Ammon's horn (tissue), 1 donor: ENCODE measurements around the gene LHX4.

Source experiments
- DNase-seq: peaks from one replicate; pipeline ENCODE4 v3.0.0-alpha.2; 2016; ENCODE audit warnings: low spot score

LHX4 gene

DNA sequence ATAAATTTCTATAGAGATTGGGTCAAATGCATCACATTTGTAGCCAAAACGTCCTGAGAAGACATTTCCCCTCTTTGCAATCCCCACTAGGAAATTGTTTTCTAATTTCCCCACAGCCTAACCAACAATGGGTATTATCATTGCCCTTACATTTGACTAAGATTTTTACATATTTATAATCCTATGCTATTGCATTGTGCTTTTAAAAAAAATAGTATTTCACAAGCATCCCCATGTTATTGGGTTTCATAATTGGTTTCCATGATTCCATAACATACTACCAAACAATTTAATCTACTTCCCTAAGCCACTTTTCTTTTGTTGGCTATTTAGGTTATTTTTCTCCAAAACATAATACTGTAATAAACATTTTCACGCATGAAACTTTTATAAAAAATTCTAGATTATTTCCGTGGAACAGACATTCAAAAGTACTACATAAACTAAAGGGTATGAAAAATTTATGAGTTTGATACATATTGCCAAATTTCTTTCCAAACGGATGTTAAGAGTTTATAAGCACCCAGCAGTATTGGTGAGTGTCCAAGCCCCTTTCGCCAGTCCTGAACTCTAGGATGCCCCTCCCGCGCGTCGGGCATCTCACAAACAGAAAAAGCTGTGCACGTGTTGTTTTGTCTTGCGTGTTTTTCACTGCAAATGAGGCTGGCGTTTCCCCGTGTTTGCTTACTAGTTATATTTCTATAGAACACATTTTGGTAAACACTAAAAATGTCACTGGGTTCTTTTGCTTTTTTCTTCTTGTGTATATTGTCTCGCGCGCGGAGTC is 2.0 kb upstream of the LHX4 start:
- DNase-seq: no peak

DNA sequence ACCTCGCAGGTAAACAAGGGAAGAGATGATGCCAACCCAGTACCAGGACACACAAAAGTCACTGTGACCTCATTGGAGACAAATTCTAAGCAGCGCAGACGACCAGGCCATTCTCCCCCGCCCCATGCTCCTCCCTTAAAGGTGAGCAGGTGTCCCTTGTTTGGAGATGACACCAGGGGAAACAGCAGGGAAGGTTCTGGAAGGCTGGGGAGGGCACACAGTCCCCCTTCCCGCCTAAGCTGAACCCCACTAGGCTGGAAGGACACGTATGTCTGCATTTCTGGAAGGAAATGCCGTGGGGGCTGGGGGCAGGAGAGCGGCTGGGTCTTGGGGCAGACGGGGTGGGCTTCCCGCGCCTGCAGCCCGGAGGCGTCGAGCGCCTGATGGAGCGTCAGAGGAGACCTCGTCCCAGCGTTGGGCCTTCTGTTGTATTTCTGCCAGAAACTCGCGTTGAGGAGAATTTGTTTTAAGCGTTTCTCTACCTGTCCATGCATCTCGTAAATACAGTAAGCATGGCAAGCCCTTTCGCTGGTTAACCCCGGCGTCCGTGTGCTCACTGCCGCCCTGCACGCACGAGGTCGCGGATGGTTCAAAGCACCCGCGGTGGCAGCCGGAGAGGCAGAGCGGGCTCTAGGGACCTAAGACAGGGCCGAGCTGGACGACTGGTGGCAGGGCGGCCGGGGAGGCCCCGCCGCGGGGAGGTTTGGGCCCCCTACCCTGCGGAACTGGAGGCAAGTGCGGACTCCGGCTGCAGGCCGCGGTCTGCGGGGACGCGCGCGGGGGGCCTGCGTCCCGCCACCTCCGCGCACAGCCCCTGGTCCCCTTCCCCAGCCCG is 1.2 kb upstream of the LHX4 start:
- no peak for DNase-seq

DNA sequence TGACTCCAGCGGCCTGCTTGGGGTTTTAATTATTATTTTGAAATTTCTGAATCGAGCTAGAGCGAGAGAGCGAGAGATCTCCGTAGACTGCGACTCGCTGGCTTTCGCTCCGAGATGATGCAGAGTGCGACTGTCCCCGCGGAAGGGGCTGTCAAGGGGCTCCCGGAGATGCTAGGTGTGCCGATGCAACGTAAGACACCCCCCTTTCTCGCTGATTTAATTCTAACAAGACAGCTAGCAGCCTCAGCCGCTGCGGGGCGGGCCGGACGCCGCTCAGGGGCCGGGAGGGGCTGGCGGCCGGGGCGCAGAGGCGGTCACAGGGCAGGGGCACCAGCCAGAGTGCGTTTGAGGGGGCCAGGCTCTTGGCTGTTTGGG is 339 bp downstream of the LHX4 start:
- no peak for DNase-seq

DNA sequence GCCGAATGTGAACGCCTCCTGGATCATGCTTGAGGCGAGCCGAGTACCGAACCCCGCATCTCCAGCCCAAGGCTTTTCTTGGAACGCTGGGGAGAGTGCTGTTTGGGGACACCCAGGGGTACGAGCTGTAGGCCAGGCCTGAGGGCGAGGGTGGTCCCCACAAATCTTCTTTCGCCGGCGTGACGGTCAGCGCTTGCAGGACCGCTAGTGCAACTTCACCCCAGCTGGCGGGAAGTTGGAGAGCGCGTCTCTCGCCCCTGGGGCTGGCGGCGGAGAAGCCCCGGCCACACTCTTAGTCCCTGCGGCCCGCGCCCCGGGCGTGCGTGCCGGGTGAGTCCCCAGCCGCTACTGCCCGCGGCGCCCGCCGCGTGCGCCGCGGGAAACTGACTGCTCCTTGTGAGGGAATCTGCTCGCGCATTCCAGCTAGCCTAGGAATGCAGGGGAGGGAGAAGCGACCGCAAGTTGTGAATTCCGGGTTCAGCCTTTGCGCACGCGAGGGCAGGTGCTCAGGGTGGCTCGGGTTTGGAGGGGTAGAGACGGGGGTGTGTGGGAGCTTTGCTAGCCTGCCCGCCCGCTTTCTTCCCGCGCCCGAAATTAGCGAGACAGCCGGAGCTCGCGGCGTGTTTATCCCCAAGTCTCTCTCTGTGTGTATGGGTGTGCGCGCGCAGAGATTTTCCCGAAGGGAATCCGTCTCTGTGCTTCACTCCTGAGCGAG is 884 bp downstream of the LHX4 start:
- DNase-seq: no peak

DNA sequence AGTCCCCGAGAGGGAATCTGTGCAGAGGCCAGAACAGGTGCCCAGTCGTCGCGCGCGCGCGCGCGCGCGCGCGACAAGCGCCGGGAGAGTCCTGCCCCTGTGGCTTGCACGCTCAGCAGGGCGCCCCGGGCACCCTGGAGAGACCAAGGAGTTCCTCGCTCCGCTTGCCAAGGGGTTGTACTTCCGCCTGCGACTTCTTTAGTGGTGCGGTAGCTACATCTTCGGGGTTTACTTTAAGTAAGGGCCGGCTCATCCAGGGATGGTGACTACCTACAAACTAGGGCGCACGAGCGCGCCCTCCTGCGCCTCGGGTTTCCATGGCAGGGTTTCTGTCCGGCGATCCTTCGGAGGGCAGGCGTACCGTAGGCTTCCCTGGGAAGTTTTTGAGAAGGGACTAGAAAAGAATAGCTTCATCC is 1.4 kb downstream of the LHX4 start:
- DNase-seq: no peak

DNA sequence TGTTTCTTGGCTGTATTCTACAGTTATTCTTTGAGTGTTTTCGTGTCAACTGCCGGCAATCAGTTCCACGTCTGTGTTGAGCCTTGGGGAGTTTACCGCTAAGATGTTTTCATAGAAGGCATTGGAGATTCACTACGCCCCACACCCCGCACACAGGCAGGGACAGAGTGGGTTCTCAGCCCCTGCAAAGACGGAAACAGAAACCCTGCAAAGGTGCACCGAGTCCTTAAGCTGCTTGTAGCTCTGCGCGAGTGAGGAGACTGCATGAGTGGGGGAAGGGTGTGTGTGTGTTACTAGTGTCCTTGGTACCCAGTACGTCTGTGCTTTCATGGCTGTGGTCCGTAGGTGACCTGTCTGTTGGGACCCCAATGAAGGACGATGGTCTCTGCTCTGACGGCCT is 1.9 kb downstream of the LHX4 start:
- DNase-seq: no peak

DNA sequence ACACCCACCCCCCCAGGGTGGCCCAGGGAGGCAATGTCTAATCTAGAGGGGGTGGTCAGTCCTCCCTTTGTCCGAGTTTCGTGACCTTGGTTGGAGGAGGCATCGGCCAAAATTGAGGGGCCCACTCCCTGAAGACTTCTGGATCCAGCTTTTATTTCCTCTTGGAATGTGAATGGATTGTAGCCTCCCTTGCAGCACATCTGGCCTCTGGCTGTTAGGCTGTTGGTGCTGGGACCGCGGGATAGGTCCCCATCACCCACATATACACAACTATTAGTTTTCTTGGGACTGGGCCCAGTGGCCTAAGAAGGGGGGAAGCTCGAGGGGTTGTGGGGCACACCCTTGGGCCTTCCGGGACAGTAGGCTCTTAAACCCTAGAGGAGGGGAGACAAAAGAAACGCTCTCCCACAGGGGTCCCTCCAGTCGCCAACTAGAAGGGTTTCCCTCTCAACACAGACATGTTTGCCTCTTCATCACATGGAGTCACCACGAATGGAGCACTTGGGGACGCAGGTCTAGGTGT is 2.5 kb downstream of the LHX4 start:
- DNase-seq: no peak

DNA sequence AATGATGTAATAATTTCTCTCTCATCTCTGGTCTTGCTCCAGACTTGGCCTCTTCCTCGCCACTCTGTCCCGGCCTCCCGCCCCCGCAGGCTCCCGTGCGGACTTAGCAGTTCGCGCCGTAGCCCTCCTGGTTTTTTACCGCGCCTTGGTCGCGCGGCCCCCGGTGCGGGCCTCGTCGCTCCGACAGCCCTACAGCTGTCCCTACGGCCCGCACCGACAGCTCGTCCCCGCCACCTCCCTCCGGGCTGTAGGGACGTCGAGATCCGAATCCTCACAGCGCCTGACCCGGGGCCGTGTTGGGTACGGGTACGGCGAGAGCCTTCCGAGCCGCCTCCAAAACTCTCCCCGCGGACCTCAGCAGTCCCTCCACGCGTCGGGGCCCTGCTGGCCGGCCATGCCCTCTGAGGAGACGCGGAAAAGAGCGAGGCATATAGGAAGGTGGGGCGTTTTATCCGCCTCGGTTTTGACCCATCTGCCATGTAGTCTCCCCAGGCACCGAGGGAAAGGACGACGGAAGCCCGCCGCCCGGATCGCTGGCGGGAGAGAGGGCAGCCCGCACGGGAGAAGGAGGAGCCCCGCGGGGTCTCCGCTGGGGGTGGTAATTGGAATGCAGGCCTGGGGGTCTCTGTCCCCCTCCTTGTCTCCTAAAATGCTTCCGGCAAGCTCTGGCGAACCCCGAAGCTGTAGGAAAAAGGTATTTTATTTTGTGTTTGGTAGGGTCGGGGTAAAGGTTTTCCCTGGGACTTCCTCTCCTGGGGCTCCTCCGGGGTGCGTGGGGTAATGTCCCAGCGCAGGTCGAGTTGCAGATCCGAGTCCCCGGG is 3.3 kb downstream of the LHX4 start:
- DNase-seq: no peak

DNA sequence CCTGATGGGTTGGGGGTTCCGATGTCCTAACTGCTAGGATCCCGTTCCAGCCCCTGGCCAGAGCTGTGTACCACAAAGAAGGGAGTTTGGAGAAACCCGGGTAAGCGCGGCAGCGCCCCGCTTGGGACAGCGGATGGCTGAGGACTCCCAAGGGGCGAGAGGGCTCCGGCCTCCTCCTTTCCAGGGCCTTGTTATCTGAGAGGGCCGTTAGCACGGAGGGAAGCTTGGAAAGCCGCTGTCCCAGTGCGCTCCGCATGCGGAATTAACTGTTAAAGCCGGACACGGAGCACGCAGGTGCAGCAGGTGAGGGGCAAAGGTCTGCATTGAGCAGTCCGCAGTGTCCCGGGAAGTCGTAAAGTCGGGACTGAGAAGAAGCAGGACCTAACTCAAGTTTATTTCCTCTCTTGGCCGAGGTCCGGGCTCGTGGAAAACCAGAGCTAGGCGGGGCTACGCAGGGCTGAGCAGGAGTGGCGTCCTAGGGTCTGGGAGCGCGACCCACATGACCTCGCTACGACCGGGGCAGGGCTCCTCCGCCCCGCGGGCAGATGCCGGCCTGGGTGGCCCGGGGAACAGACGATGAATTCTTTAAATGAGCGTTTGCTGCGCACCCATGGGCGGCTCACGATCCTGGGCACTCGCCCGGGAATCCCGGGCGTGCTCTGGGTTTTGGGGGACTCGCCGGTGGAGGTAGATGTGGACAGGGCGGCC is 4.5 kb downstream of the LHX4 start:
- DNase-seq: no peak

DNA sequence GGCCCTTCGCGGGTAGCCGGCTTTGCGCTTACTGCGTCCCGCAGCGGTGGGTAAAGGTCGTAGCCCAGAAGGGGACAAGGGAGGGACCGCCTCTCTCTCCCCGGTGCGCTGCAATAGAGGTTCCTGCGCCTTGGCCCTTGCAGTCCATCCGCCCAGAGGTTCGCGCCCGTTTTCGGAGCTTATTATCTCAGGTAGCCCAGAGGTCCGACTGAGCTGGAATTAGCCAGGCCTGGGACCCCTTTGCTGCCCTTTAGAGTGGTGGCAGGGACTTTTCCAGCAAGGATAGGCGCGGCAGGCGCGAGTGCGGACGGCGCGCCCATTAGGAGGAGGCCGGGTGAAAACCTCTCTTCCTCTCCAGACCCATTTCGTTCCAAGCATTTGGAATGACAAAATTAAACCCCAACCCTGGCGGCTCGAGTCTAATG is 5.0 kb downstream of the LHX4 start:
- no peak for DNase-seq

DNA sequence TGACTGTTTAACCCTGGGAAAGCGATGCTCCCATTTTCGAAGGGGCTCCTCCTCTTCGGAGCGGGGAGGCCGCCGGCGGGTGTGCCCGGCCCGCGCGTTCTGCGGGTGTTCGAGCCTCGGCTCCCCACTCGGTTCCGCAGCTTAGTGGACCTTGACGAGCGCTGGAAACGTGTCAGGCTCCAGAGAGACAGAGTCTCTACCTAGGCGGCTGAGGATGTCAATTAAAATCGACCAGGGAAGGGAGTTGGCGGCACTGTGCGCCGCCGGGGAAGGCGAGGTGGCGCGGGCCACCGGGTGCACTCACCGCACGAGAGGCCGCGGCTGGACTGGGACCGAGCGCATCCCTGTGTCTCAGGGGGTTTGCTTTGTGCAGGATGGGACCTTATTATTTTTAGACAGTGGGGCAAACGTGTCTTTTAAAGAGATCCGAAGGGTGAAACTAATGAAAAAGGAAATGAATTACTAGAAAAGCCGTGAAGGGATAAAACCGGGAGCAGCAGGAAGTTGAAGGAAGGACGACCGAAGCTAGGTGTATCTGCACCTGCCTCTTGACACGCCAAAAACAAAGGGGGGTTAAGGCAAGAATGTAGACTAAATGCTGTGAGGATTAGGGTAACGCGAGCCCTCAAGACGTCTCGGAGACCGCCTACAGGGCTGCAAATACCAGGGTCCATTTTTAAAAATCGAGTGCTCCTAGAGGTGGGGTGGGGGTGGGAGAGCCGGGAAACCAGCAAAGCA is 5.6 kb downstream of the LHX4 start:
- DNase-seq: no peak

DNA sequence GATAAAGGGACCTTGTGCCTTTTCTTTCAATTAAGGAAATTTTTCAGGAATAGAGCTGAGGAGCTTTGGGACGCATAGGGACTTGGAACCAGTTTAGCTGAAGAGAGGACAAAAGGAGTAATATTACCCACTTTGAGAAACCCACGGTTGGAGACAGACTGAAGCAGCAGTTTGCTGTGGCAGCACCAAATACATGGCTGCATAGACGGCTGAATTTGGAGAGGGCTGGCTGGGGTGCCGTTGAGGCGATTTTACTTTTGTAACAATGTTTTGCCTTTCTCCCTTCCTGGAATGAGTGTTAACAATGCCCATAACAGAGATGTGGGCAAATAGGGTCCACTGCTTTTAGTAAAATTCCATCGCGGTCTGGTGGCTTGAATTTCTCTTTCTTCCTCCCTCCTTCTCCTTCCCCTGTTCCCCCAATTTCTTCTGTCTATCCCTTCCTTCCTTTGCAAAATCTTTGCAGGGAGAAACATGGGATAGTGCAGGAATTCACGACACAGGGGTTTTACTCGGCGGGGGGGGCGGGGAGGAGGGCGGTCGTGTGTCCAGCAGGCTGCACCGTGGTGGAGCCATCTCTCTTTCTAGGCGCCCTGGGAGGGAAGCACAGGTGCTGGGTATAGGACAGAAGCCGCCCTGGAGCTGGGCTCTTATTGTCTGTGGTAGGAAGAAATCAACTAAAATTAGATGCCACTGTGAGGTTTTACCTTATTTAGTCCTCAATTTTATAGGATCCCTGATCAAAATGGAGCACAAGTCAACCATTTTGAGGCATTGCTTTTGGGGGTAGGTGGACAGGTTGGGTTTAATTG is 6.8 kb downstream of the LHX4 start:
- no peak for DNase-seq

DNA sequence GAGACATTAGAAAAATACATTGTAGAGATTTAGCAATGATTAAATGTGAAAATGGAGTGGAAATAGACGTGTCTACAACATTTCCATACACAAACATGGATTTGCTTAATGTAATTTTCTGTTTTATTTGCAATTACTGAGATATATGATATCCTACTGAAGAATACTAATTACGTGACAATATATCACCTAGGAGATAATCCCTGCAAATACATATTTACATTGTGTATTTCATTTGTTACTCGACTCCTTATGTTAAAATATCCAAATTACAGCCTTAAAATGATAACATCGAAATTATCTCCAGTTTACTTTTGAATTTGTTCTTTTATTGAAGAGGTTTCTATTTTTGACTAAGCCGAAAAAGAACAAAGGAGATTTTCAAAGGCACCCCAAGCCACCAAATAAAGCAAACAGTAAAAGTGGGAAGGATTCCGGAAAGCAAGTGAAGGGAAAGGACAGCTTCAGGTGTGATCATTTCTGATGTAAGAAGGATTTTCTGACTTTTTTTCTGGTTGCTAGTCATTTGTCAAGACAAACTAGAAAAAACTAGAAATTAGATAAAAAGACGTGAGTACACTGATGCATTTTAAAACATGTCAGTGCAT is 7.9 kb downstream of the LHX4 start:
- DNase-seq: no peak

DNA sequence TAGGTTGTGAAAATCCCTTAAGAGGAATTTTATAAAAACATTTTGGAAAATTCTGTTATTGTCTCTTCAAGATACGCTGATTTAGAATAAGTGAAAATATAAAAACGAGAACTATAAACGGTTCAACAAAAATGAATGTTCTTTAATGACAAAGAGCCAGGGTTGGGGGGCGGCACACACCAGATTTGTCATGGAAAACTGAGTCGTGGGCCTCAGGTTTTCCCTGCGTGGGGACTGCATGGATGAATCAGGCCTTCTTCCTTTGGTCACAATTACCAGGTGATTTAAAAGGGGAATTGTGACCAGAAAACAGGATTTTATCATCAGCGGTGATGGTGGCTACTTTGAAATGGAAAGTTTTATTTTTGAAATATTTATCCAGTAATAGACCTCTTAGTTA is 8.6 kb downstream of the LHX4 start:
- DNase-seq: no peak

DNA sequence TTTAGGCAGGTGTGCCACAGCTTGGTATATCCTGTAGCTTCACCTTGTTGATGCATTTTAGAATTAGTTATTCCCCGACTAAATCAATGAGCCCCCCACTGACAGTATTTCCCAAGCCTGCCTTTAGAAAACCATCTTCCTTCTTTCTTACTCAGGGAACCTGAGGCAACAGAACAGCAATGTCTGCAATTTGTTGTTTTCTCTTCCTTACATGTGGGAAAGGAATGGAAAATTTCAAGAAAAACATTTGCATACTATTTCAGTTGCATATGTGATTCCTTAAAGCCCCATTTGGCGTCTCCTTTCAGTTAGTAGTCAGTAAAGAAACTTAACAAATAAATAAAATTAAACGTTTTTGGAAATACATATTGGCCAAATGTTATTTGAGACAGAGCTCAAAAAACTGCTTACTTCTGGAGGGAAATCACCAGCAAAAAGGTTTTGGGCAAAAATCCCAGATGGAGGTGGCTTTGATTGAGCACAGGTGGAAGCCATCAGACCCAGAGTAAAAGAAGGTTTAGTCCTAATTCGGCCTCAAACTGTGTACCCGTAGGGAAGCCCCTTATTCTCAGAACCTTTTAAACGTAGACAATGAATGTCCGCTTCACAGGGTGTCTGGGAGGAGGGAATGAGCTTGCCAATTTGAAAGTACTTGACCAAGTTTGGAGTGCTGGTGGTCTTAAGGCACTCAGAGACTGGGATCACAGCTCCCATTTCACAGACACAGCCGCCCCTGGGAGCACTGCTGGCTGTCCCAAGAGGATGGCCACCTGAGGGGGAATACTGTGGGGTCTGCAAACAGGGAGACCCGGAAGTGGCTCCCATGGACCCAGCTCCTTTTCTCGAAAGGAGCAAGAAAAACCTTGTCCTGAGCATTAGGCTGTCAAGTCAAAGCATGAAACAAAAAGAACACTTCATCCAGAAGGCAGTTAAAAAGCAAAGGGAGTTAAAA is 9.4 kb downstream of the LHX4 start:
- no peak for DNase-seq

DNA sequence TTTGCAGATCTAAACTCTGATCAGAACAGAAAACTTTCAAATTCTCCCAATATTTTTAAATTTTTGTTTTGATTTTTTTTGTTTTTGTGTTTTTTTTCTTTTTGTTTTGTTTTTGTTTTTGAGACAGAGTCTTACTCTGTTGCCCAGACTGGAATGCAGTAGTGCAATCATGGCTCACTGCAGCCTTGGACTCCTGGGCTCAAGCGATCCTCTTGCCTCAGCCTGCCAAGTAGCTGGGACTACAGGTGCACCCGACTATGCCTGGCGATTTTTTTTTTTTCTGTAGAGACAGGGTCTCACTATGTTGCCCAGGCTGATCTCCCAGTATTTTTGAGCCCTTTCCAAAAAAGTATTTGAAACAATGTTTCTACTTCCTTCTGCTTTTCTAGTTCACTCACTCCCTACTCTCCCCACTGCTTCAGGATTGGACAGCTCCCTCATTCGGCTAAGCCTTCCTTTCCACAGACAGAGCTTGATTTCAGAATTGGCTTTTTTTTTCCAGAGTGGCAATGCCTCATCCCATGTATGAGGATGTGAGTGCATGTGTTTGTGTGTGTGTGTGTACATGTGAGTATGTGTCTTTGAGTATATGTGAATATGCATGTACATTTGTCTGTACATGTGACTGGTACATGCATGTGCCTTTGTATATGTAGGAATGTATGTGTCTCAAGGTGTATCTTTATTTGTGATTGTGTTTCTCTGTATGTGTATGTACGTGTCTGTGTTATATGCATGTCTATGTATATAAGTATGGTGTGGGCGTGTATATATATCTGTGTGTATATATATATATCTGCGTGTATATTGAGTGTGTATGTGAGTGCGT is 11.9 kb downstream of the LHX4 start:
- DNase-seq: no peak
